Activated T-cell treated with anti-CD3 and anti-CD28 coated beads, Interleukin-2, amount 50 U/mL, for 1 hour (primary cell): ENCODE data around the gene BMP7.
"Not testable (repeated sequence)": the region's sequence is repeated elsewhere in the genome, so short reads cannot be mapped to it uniquely, and the experiment has no call there.

Source experiments
- DNase-seq: peaks from one replicate; pipeline ENCODE4 v3.0.0-alpha.2; 2020

BMP7 gene

GRCh38 chr20:57248132-57248797, 18.2 kb downstream of the BMP7 start:
- no peak for DNase-seq

- DNase-seq, result no peak
Measured at GRCh38 chr20:57247292-57247965, 19.0 kb downstream of the BMP7 start.

- no peak for DNase-seq
Measured at GRCh38 chr20:57245997-57246396, 20.4 kb downstream of the BMP7 start.

- DNase-seq, result no peak
Measured at GRCh38 chr20:57244627-57245214, 21.7 kb downstream of the BMP7 start.

GRCh38 chr20:57244221-57244585, 22.2 kb downstream of the BMP7 start:
- no peak for DNase-seq

GRCh38 chr20:57243480-57244220, 22.8 kb downstream of the BMP7 start:
- no peak for DNase-seq

- no peak for DNase-seq
Measured at GRCh38 chr20:57242414-57242813, 24.0 kb downstream of the BMP7 start.

GRCh38 chr20:57241363-57241991, 25.0 kb downstream of the BMP7 start:
- no peak for DNase-seq

GRCh38 chr20:57240581-57241362, 25.7 kb downstream of the BMP7 start:
- no peak for DNase-seq

GRCh38 chr20:57239725-57240124, 26.7 kb downstream of the BMP7 start:
- not testable (repeated sequence) for DNase-seq

- DNase-seq, result not testable (repeated sequence)
Measured at GRCh38 chr20:57239324-57239723, 27.1 kb downstream of the BMP7 start.

- DNase-seq, result no peak
Measured at GRCh38 chr20:57238089-57238488, 28.4 kb downstream of the BMP7 start.

- DNase-seq, result no peak
Measured at GRCh38 chr20:57237585-57237953, 28.9 kb downstream of the BMP7 start.

- no peak for DNase-seq
Measured at GRCh38 chr20:57236813-57237584, 29.4 kb downstream of the BMP7 start.

- no peak for DNase-seq
Measured at GRCh38 chr20:57234556-57235251, 31.7 kb downstream of the BMP7 start.

GRCh38 chr20:57231951-57232428, 34.5 kb downstream of the BMP7 start:
- DNase-seq, result no peak

- DNase-seq, result no peak
Measured at GRCh38 chr20:57231161-57231560, 35.3 kb downstream of the BMP7 start.

- no peak for DNase-seq
Measured at GRCh38 chr20:57230247-57230646, 36.2 kb downstream of the BMP7 start.

GRCh38 chr20:57229490-57229889, 37.0 kb downstream of the BMP7 start:
- no peak for DNase-seq

- DNase-seq, result no peak
Measured at GRCh38 chr20:57225830-57226229, 40.6 kb downstream of the BMP7 start.

- DNase-seq, result no peak
Measured at GRCh38 chr20:57225197-57225733, 41.2 kb downstream of the BMP7 start.
